ENCODE results near the gene PPP3R1.
A peak's percentile ranks its signal among the peaks of the same experiment; 100 is the strongest.

PPP3R1 gene

DNA sequence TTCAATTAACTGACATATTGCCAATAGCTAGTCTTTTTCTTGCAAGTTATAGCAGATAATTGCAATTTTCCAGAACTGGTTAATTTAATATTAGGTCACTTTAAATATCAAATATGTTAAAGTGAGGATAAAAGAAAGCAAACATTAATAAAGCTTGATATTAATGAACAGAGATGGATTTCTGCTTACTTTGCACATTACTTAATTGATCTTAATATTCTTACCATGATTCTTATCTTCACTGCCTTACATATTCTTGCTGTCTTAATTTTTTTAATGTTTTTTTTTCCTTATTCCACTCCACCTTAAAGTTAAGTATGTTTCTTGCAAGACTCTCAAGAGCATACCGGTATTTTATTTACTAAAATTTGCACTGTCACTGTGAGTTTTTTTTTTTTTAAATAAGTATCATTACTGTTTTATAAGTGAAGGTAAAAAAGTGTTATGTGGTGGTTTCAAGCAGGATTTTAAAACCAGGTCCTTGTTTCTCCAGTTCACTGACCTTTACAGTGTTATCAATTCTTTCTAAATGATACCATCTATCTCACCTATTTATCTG is 33.9 kb downstream of the PPP3R1 start (continued):
- TF ChIP-seq, protein P1, sequence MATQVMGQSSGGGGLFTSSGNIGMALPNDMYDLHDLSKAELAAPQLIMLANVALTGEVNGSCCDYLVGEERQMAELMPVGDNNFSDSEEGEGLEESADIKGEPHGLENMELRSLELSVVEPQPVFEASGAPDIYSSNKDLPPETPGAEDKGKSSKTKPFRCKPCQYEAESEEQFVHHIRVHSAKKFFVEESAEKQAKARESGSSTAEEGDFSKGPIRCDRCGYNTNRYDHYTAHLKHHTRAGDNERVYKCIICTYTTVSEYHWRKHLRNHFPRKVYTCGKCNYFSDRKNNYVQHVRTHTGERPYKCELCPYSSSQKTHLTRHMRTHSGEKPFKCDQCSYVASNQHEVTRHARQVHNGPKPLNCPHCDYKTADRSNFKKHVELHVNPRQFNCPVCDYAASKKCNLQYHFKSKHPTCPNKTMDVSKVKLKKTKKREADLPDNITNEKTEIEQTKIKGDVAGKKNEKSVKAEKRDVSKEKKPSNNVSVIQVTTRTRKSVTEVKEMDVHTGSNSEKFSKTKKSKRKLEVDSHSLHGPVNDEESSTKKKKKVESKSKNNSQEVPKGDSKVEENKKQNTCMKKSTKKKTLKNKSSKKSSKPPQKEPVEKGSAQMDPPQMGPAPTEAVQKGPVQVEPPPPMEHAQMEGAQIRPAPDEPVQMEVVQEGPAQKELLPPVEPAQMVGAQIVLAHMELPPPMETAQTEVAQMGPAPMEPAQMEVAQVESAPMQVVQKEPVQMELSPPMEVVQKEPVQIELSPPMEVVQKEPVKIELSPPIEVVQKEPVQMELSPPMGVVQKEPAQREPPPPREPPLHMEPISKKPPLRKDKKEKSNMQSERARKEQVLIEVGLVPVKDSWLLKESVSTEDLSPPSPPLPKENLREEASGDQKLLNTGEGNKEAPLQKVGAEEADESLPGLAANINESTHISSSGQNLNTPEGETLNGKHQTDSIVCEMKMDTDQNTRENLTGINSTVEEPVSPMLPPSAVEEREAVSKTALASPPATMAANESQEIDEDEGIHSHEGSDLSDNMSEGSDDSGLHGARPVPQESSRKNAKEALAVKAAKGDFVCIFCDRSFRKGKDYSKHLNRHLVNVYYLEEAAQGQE (tag by site-specific recombination; IDR thresholded peaks at IDR 0.05): no peak

DNA sequence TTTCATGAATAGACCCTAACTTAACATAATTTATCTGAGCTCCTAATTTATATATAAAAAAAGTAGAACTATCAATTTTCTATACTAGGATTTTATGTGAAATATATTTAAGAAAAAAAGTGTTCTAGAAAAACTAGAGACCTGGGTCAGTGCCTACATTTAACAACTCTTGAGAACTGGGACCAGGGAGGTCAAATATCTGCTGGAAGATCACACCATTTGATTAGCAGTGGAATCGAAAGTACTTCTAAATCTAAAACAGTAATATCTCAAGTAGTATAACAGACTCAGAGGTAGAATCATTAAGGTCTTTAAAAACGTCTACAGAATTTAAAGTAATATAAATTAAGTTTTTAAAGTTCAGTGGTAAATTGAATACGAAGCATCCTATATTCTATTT is 34.6 kb downstream of the PPP3R1 start:
- CTCF ChIA-PET: interaction anchor here (0.6 to 2.5 kb wide), 5 partner anchors 13 to 33 kb away, joined by 3 to 5 read pairs (median 3); no protein-coding TSS in a partner anchor
- peaks cover 0 to 3% of the 10 kb centered on the region in 2 experiments; a peak in 1 of 3 replicates for H3K36me3 ChIP-seq (ENCODE audit: control insufficient read depth in 2 of 2, insufficient read depth in 1 of 2, low read length in 2 of 2)
- no peak overlapping the region for H3K27ac ChIP-seq (ENCODE audit: extremely low read depth, low read depth, low read length)

DNA sequence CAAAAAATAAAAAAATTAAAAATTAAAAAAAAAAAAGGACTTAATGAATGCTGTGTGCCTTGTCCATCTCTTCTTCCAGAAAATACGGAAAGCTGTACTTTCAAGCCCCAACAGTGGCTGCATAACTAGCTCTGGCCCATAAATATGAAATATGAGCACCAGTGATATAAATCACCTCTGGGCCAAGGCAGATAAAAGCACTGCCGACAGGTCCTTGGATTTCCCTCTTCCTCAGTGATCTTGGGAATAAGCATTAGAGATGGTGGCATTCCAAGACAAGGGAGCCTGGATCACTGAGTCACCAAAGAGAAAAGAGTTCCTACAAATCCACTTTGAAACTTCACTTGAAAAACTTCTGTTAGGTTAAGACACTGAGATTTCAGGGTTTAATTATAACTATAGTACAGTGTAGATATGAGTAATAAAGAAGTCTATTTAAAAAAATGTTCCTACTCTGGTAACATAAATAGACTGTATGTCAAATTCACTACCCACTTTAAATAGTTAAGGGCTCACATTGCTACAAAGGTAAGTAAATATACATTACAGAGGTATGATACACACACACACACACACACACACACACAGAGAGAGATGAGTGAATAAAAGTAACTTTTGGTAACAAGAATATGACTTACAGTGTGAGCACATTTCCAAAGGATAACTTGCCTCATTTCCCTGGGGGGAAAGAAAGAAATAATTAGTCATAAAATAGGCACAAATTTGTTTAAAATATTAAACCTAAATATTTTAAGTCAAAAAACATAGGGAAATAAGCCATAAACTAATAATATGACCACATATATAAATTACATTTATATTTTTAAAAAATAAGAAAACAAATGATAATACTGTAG is 35.6 kb downstream of the PPP3R1 start:
- H3K36me3 ChIP-seq (ENCODE audit: control insufficient read depth in 2 of 2, insufficient read depth in 1 of 2, low read length in 2 of 2): peaks cover 0 to 3% of the 10 kb centered on the region in 2 experiments; a peak in 1 of 3 replicates
- H3K9me3 ChIP-seq (ENCODE audit: control insufficient read depth, insufficient read depth, low read depth, low read length): no peaks in the 10 kb centered on the region
- no peak overlapping the region for H3K4me3 ChIP-seq (ENCODE audit: low read depth, low read length)
- no peak overlapping the region for H3K27ac ChIP-seq (ENCODE audit: extremely low read depth, low read depth, low read length)
- ChIA-PET CTCF (interaction anchor here (0.6 to 2.9 kb wide), 5 partner anchors 7 to 33 kb away, joined by 3 to 22 read pairs (median 3); no protein-coding TSS in a partner anchor), POLR2A (interaction anchor here (0.9 kb wide), 1 partner anchor 36 kb away, joined by 3 read pairs; the partner anchor contains the start of gene PPP3R1)
- H3K4me1 ChIP-seq (ENCODE audit: control insufficient read depth, insufficient read depth, low read length): peaks cover 17% of the 10 kb centered on the region
- TF ChIP-seq, protein P2, sequence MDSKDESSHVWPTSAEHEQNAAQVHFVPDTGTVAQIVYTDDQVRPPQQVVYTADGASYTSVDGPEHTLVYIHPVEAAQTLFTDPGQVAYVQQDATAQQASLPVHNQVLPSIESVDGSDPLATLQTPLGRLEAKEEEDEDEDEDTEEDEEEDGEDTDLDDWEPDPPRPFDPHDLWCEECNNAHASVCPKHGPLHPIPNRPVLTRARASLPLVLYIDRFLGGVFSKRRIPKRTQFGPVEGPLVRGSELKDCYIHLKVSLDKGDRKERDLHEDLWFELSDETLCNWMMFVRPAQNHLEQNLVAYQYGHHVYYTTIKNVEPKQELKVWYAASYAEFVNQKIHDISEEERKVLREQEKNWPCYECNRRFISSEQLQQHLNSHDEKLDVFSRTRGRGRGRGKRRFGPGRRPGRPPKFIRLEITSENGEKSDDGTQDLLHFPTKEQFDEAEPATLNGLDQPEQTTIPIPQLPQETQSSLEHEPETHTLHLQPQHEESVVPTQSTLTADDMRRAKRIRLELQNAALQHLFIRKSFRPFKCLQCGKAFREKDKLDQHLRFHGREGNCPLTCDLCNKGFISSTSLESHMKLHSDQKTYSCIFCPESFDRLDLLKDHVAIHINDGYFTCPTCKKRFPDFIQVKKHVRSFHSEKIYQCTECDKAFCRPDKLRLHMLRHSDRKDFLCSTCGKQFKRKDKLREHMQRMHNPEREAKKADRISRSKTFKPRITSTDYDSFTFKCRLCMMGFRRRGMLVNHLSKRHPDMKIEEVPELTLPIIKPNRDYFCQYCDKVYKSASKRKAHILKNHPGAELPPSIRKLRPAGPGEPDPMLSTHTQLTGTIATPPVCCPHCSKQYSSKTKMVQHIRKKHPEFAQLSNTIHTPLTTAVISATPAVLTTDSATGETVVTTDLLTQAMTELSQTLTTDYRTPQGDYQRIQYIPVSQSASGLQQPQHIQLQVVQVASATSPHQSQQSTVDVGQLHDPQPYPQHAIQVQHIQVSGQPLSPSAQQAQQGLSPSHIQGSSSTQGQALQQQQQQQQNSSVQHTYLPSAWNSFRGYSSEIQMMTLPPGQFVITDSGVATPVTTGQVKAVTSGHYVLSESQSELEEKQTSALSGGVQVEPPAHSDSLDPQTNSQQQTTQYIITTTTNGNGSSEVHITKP (tag by site-specific recombination; IDR thresholded peaks at IDR 0.05): no peak
- TF ChIP-seq, protein P3, sequence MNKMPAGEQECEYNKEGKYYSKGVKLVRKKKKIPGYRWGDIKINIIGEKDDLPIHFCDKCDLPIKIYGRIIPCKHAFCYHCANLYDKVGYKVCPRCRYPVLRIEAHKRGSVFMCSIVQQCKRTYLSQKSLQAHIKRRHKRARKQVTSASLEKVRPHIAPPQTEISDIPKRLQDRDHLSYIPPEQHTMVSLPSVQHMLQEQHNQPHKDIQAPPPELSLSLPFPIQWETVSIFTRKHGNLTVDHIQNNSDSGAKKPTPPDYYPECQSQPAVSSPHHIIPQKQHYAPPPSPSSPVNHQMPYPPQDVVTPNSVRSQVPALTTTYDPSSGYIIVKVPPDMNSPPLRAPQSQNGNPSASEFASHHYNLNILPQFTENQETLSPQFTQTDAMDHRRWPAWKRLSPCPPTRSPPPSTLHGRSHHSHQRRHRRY (tag by site-specific recombination; IDR thresholded peaks at IDR 0.05): no peak
- TF ChIP-seq ZFP3 (tag by site-specific recombination; IDR thresholded peaks at IDR 0.05; ENCODE audit: low read depth) (no peak), ZNF776 (tag by site-specific recombination; IDR thresholded peaks at IDR 0.05; ENCODE audit: borderline replicate concordance) (no peak), ZNF350 (tag by site-specific recombination; IDR thresholded peaks at IDR 0.05) (no peak), ZNF624 (tag by site-specific recombination; IDR thresholded peaks at IDR 0.05) (no peak), ZNF600 (tag by site-specific recombination; IDR thresholded peaks at IDR 0.05) (no peak), OSR2 (tag by site-specific recombination; IDR thresholded peaks at IDR 0.05) (peak; percentile 34; the same call in 1 of the 2 replicates), ZNF777 (tag by site-specific recombination; IDR thresholded peaks at IDR 0.05; ENCODE audit: borderline replicate concordance) (no peak), ZNF19 (tag by site-specific recombination; IDR thresholded peaks at IDR 0.05; ENCODE audit: low read depth) (no peak), ZNF184 (tag by site-specific recombination; IDR thresholded peaks at IDR 0.05) (no peak), ZBTB17 (tag by site-specific recombination; IDR thresholded peaks at IDR 0.05) (peak; percentile 46; the same call in 1 of the 2 replicates), ZNF747 (tag by site-specific recombination; IDR thresholded peaks at IDR 0.05) (no peak), IKZF3 (tag by site-specific recombination; IDR thresholded peaks at IDR 0.05) (peak; percentile 67; the same call in 1 of the 2 replicates), ZSCAN23 (tag by site-specific recombination; IDR thresholded peaks at IDR 0.05) (no peak), ZNF324 (tag by site-specific recombination; IDR thresholded peaks at IDR 0.05) (no peak), TCF7L2 (IDR thresholded peaks at IDR 0.05; ENCODE audit: borderline replicate concordance, low read depth, low read length) (peak; percentile 97)
- TF ChIP-seq, protein P4, sequence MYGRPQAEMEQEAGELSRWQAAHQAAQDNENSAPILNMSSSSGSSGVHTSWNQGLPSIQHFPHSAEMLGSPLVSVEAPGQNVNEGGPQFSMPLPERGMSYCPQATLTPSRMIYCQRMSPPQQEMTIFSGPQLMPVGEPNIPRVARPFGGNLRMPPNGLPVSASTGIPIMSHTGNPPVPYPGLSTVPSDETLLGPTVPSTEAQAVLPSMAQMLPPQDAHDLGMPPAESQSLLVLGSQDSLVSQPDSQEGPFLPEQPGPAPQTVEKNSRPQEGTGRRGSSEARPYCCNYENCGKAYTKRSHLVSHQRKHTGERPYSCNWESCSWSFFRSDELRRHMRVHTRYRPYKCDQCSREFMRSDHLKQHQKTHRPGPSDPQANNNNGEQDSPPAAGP (tag by site-specific recombination; IDR thresholded peaks at IDR 0.05): no peak

More for the DNA sequence above, 34.6 kb downstream of the PPP3R1 start:
- Histone ChIP-seq H3K4me1 (ENCODE audit: control insufficient read depth, insufficient read depth, low read length) (peaks cover 17% of the 10 kb centered on the region), H3K9me3 (ENCODE audit: control insufficient read depth, insufficient read depth, low read depth, low read length) (no peaks in the 10 kb centered on the region), H3K4me3 (ENCODE audit: low read depth, low read length) (no peak overlapping the region)
- TF ChIP-seq ZNF600 (tag by site-specific recombination; IDR thresholded peaks at IDR 0.05) (no peak), ZNF266 (tag by site-specific recombination; IDR thresholded peaks at IDR 0.05; ENCODE audit: low read depth) (no peak), EGR2 (tag by site-specific recombination; IDR thresholded peaks at IDR 0.05; ENCODE audit: low read depth) (no peak), SCRT2 (tag by site-specific recombination; IDR thresholded peaks at IDR 0.05) (no peak), ZNF777 (tag by site-specific recombination; IDR thresholded peaks at IDR 0.05; ENCODE audit: borderline replicate concordance) (no peak), ZNF23 (tag by site-specific recombination; IDR thresholded peaks at IDR 0.05; ENCODE audit: borderline replicate concordance) (no peak), KLF10 (tag by site-specific recombination; IDR thresholded peaks at IDR 0.05) (no peak), ZBTB17 (tag by site-specific recombination; IDR thresholded peaks at IDR 0.05) (no peak)
- POLR2A ChIA-PET: no interaction called here
